Heart left ventricle (tissue), 16 donors: ENCODE results near the gene MICALL1. TPM values are rescaled to one million over a fixed set of nuclear protein-coding genes. Genes with fewer than 3 reads are reported as not detected.

ENCODE experiments used
- ATAC-seq, 4 donors: fragments of 200-7000 bp; cut with Tn5 transposase; one replicate each; pipeline ENCODE4 v1.9.1; 2020 to 2022; ENCODE audit warnings: moderate library complexity in 4 of 4, mild to moderate bottlenecking in 3 of 4, moderate number of reproducible peaks in 1 of 4
- DNase-seq, 5 donors: peaks; one replicate each; pipeline ENCODE4 v3.0.0-alpha.2; 2020
- H3K27ac ChIP-seq, 12 donors: fragments of 200-600 bp; sonication (generic) in 4 of 12; one replicate each; pipeline versions ENCODE4 v1.5.0 to v1.8.0; 2016 to 2022; ENCODE audit warnings: mild to moderate bottlenecking in 2 of 12
- H3K27me3 ChIP-seq, 9 donors: fragments of 200-600 bp; sonication (generic) in 2 of 9; one replicate each; pipeline versions ENCODE4 v1.5.1 to v1.8.0; 2016 to 2022; ENCODE audit warnings: mild to moderate bottlenecking in 3 of 9
- H3K36me3 ChIP-seq, 9 donors: fragments of 200-600 bp; sonication (generic) in 2 of 9; one replicate each; pipeline versions ENCODE4 v1.5.0 to v1.8.0; 2018 to 2022; ENCODE audit warnings: mild to moderate bottlenecking in 2 of 9
- H3K4me1 ChIP-seq, 12 donors: fragments of 200-600 bp; sonication (generic) in 4 of 12; one replicate each; pipeline versions ENCODE4 v1.5.0 to v1.8.0; 2016 to 2022; ENCODE audit warnings: mild to moderate bottlenecking in 3 of 12
- H3K4me3 ChIP-seq, 12 donors: fragments of 200-600 bp; sonication (generic) in 4 of 12; one replicate each; pipeline versions ENCODE4 v1.5.0 to v1.8.0; 2017 to 2022; ENCODE audit warnings: mild to moderate bottlenecking in 9 of 12, moderate library complexity in 4 of 12
- H3K9me3 ChIP-seq, 12 donors: fragments of 200-600 bp; sonication (generic) in 4 of 12; one replicate each; pipeline versions ENCODE4 v1.5.0 to v1.8.0; 2016 to 2022; ENCODE audit warnings: mild to moderate bottlenecking in 1 of 12
- CTCF ChIP-seq, 12 donors: fragments of 200-600 bp; sonication (generic) in 4 of 12; IDR thresholded peaks; one replicate each; pipeline versions ENCODE4 v1.5.0 to v1.8.0; 2018 to 2022; ENCODE audit warnings: antibody characterized with exemption in 12 of 12, mild to moderate bottlenecking in 5 of 12
- POLR2A ChIP-seq, 2 donors: fragments of 450-650 bp; IDR thresholded peaks; one replicate each; pipeline ENCODE4 v1.6.1; 2017; ENCODE audit warnings: antibody characterized with exemption in 2 of 2, mild to moderate bottlenecking in 2 of 2, moderate library complexity in 2 of 2
- WGBS, 4 donors: extraction: QIAGEN DNeasy Blood & Tissue Kit in 2 of 4; methylation state at CpG; one replicate each; pipeline versions ENCODE4 v1.1.5 to v1.1.7; 2013 to 2018; 5-methylcytosine and 5-hydroxymethylcytosine counted together
- intact Hi-C, 10 donors: fragments of 100-400 bp; cut with DNase I; formaldehyde crosslinking; loops; one replicate each; pipeline versions ENCODE4 v1.11.1 to v1.14.2; 2022
- polyA plus RNA-seq, 2 donors: library from polyadenylated mRNA; stranded (reverse); fragments of 200-250 nt; gene quantifications; one replicate each; pipeline ENCODE4 v1.2.3, GENCODE V29; 2013
- total RNA-seq, 9 donors: library from RNA; depleted of rRNA in 2 of 9; stranded (reverse); fragments of >200 nt in 2 of 9; fragmentation: NEBNext Ultra II Directional in 3 of 9; extraction: Animal tissue kit (Norgen Biotek cat#: 25700) in 3 of 9; gene quantifications; one replicate each; pipeline versions ENCODE4 v1.1.0 to v1.2.4, GENCODE V29; 2016 to 2023
- donor health status: ischemic (EF 13 %, LVEDD 7.1; RV severe dilation, severe dysfunction).
- donor health status: healthy with polysubstance abuse.
- donor health status: DM: no; HTN: yes; CAD: no.
- donor health status: DM: no; HTN: no; CAD: no.
- donor health status: ischemic (EF 25% LVEDD 6.9; RV normal size, moderate dysfunction).
- donor health status: ischemic (EF 25% LVEDD 5.7; RV mildly dilated, moderate dysfunction).
- donor health status: healthy.
- donor health status: DM: yes; HTN: yes; CAD: no.
- donor health status: ischemic (EF 35%, LVEDD 5.7; RV mildly dilated, moderate dysfunction).
- donor health status: nonischemic (EF 11% LVEDD 7.7; RV severe dilation, severe dysfunction).
- donor health status: DM: yes; HTN: yes; CAD: no.
- donor health status: PGD.
- donor health status: ischemic (EF 29% LVEDD 5.4; RV normal size, mild dysfunction).
- donor health status: nonischemic (EF 23%, LVEDD 6.1; RV moderate dilation, normal function).

MICALL1 gene
- total and polyA plus RNA-seq, 11 donors, result 10.6 to 40.7 (median 17.8) TPM

- intact Hi-C loops, result no loop called here
- peaks cover 0 to 7% (median 0%) of the 10 kb centered on the region in 12 donors for H3K4me1 ChIP-seq
- WGBS, 4 donors, result 81 to 92% (median 90%) methylated on average over 5 to 7 of the region's 7 CpGs
- no peaks in the 10 kb centered on the region for H3K9me3 ChIP-seq
- no peak for ATAC-seq
- peaks cover 0 to 90% (median 62%) of the 10 kb centered on the region in 9 donors for H3K36me3 ChIP-seq
- no peaks in the 10 kb centered on the region for H3K27me3 ChIP-seq
- H3K27ac ChIP-seq, result peak overlapping the region in 1 of 12 donors; percentile 56
- no peak overlapping the region for H3K4me3 ChIP-seq
- no peak for DNase-seq
- no peak for TF ChIP-seq POLR2A (IDR thresholded peaks at IDR 0.05)
- no peak for TF ChIP-seq CTCF (IDR thresholded peaks at IDR 0.05)
Observed at GRCh38 chr22:37926358-37926757, 20.3 kb downstream of the MICALL1 start.

- TF ChIP-seq CTCF (IDR thresholded peaks at IDR 0.05) (no peak), POLR2A (IDR thresholded peaks at IDR 0.05) (no peak)
- no peaks in the 10 kb centered on the region for H3K27me3 ChIP-seq
- no peaks in the 10 kb centered on the region for H3K9me3 ChIP-seq
- DNase-seq (peak in 1 of 5 donors; percentile 51), ATAC-seq (no peak)
- intact Hi-C loops, result loop anchor here in 1 of 10 donors (1.0 kb wide), 1 partner anchor 34 kb away; no protein-coding TSS in a partner anchor
- peak overlapping the region in 1 of 12 donors; percentile 56 for H3K27ac ChIP-seq
- WGBS, 4 donors, result 92 to 94% (median 94%) methylated on average over 31 to 32 of the region's 32 CpGs
- no peak overlapping the region for H3K4me3 ChIP-seq
- H3K36me3 ChIP-seq, result peaks cover 0 to 91% (median 60%) of the 10 kb centered on the region in 9 donors
- peaks cover 0 to 11% (median 0%) of the 10 kb centered on the region in 12 donors for H3K4me1 ChIP-seq
Observed at GRCh38 chr22:37926771-37927636, 20.9 kb downstream of the MICALL1 start.

GRCh38 chr22:37927637-37927936 is 21.5 kb downstream of the MICALL1 start:
- 92 to 98% (median 95%) methylated on average over 5 of the region's 5 CpGs for WGBS, 4 donors
- H3K4me1 ChIP-seq, result peaks cover 0 to 17% (median 0%) of the 10 kb centered on the region in 12 donors
- DNase-seq, result no peak

More at GRCh38 chr22:37927637-37927936, 21.5 kb downstream of the MICALL1 start:
- Histone ChIP-seq H3K36me3 (peaks cover 0 to 95% (median 64%) of the 10 kb centered on the region in 9 donors), H3K9me3 (no peaks in the 10 kb centered on the region), H3K27me3 (no peaks in the 10 kb centered on the region), H3K27ac (peak overlapping the region in 1 of 12 donors; percentile 56), H3K4me3 (no peak overlapping the region)
- ATAC-seq, result no peak
- intact Hi-C loops, result loop anchor here in 1 of 10 donors (1.0 kb wide), 1 partner anchor 34 kb away; no protein-coding TSS in a partner anchor
- TF ChIP-seq POLR2A (IDR thresholded peaks at IDR 0.05), result no peak
- TF ChIP-seq CTCF (IDR thresholded peaks at IDR 0.05), result no peak
